GM19455 (cell line): Measurements from ENCODE around the gene BRSK1.
"Not testable (repeated sequence)": the region's sequence is repeated elsewhere in the genome, so short reads cannot be mapped to it uniquely, and the experiment has no call there.

Experiments used
- ATAC-seq: cut with Tn5 transposase; IDR thresholded peaks from one replicate; pipeline ENCODE4 v1.9.1; 2021; ENCODE audit not compliant: unreplicated experiment

Gene BRSK1

DNA sequence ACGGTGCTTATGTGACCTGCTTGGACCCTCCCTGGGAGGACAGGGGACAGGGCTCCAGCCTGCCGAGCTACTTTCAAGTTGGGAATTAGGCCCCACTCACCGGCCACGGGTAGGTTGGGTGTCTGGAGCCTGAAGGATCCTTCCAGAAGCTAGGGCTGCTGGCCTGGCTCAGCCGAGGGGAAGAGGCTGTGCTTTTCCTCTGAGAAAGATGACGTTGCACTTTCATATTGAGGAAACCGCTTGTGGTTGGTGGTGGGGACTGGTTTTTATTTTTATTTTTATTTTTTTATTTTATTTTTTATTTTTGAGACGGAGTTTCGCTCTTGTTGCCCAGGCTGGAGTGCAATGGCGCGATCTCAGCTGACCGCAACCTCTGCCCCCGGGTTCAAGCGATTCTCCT, 41.4 kb downstream of the BRSK1 start, which contains the start of gene TMEM150B:
TMEM150B (minus strand) TSS at position 170 of the 400 bp plus-strand sequence. CDS start 4,305 bp downstream, outside the sequence.
- no peak for ATAC-seq

DNA sequence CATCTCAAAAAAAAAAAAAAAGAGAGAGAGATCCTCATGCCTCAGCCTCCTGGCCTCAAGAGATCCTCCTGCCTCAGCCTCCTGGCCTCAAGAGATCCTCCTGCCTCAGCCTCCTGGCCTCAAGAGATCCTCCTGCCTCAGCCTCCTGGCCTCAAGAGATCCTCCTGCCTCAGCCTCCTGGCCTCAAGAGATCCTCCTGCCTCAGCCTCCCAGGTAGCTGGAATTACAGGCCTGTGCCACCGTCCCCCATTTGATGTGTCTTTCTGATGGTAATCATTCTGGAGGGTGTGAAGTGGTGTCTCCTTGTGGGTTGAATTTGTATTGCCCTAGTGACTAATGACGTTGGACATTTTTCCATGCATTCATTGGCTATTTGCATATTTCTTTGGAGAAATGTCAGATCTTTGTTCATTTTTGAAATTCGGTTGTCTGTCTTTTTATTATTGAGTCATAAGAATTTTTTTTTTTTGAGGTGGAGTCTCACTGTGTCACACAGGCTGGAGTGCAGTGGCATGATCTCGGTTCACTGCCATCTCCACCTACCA, 45.0 kb downstream of the BRSK1 start:
- not testable (repeated sequence) for ATAC-seq

DNA sequence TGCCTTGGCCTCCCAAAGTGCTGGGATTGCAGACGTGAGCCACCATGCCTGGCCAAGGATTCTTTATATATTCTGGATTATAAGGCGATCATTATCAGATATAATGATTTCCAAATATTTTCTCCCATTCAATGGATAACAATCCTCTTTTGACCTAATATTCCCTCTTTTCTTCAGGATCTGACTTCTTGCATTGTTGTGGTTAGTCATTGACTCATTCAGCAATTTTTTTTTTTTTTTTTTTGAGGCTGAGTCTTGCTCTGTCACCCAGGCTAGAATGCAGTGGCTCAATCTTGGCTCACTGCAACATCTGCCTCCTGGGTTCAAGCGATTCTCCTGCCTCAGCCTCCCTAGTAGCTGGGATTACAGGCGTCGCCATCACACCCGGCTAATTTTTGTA, 46.0 kb downstream of the BRSK1 start:
- ATAC-seq, result not testable (repeated sequence)

DNA sequence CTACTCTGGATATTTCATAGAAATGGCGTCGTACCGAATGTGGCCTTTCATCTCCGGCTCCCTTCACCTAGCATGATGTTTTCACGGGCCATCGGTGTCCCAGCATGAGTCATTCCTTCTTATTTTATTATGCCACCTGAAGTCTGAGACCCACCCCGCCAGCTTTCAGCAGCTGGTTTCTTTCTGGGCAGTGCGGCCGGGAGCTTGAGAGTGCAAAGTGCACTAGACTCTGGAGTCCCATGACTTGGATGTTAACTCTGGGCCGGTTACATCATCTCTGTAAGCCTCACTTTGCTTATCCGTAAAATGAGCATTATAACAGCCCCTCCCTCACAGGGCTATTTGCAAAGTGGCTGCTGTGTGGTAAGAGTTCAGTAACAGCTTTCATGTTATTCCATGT, 50.1 kb downstream of the BRSK1 start:
- no peak for ATAC-seq

DNA sequence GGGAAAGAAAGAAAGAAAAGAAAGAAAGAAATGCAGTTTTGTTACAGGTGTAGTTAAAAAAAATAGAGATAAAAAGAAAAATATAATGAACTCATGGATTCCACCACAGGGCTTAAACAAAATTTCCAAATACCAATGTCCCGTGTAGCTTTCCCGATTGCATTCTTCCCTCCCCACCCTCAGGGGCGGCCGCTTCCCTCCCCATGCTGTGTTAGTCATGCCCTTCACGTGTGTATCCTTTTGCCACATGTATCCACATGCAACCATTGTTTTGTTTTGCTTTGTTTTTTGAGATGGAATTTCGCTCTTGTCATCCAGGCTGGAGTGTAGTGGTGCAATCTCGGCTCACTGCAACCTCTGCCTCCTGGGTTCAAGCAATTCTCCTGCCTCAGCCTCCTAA, 52.3 kb downstream of the BRSK1 start:
- ATAC-seq, result no peak

DNA sequence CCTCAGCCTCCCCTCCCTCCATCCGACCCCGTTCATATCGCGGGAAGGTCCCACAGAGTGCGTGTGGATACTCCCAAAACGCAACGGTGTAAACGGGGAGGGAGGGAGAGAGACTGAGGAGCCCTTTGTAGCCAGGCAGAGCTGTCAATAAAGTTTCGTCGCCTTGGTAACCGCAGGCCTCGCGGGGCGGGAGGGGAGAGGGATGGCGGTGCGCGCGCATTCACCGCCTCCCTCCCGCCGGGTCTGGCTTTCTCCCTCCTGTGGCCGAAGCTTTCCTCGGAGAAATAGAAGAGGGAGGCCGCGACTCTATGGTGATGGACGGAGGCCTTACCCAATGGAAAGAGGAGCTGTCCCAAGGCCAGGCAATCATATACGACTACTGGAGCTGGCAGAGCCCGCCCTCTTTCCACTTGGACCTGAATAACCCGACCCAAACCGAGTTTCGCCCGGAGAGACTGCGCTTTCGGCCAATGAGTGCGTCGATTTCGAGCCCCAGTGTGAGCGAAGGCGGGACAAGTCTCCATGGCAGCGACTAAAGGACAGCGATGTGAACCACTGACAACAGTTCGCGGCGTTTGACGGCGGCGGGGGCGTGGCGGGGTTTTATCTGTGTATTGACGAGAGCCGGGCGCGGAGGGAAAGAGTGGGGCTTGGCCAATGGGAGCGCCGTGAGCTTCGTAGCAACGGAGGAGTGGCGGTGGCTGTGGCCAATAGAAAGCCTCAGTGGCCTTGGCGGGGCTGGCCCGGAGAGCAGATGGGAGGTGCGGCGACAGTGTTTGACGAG, 55.5 kb downstream of the BRSK1 start, which contains the start of gene KMT5C:
KMT5C (plus strand) TSS at position 772 of the 784 bp plus-strand sequence. CDS start 2,061 bp downstream, outside the sequence.
- peak; percentile 91 for ATAC-seq

DNA sequence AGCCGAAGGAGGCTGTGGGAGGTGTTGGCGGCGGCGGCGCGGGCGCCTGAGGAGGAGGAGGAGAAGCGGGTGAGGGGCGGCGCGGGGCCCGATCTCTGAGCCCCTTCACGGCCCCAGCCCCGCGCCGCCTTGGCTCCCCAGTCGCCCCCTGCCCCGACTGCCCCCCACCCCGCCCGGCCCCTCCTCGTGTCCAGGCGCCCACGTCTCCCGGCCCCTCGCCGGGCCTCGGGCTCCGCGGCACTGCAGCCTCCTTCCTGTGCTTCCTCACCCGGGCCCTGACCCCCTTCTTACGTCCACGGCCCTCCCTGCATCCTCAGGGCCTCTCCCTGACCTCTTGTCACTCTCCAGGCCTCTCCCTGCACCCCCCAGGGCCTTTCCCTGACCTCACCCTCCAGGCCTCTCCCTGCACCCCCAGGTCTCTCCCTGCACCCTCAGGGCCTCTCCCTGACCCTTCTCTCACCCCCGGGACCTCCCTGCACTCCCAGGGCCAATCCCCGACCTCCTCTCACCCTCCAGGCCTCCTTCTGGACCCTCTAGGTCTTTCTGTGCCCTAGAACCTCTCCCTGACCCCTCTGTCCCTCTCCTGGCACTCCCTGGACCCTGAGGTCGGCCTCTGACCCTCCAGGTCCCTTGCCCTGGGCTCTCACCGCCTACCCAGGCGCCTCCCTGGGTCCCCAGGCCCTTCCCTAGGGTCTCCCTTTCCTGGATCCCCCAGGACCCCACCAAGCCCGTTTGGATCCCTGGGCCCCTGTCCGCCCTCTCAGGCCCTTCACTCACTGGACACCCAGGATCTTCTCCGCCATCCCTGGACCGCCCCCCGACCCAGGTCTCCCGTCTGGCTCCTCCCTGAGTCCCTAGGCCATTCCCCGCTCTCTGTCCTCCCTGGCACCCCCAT, 56.3 kb downstream of the BRSK1 start:
- no peak for ATAC-seq

DNA sequence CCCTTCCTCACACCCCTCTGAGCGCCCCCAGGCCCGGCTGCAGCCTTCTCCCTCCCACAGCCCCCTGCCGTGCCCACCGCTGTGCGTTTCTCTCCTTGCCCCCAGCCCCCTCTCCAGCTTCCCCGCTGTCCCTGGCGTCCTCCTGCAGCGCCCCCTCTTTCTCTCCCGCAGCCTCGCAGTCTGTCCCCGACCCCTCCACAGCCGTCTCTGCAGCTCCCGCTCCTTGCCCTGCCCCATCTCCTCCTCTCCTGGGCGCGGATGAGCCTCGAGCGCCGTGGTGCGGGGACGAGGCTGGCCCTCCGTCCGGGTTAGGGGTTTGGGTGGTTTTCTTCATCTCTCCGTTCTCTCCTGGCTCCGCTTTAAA, 57.0 kb downstream of the BRSK1 start:
- no peak for ATAC-seq

DNA sequence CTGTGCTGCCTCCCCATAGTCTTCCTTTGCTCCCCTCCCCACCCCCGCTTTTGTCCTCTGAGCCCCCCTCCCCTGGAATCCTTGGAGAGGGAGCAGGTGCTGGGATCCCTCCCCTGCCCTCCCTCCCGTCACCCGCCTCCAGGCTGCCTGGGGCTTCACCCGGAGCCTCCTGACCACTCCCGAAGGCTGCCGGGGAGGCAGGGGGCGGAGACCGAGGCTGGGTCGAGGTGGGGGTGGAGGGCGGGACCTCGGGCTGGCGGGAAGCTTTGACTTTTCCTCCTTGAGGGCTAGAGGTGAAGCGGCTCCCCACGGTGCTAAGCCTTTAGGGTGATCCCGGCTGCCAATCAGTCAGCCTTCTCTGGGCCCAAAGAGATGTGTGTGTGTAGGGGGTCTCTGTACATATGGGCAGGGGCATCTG, 57.4 kb downstream of the BRSK1 start:
- no peak for ATAC-seq

DNA sequence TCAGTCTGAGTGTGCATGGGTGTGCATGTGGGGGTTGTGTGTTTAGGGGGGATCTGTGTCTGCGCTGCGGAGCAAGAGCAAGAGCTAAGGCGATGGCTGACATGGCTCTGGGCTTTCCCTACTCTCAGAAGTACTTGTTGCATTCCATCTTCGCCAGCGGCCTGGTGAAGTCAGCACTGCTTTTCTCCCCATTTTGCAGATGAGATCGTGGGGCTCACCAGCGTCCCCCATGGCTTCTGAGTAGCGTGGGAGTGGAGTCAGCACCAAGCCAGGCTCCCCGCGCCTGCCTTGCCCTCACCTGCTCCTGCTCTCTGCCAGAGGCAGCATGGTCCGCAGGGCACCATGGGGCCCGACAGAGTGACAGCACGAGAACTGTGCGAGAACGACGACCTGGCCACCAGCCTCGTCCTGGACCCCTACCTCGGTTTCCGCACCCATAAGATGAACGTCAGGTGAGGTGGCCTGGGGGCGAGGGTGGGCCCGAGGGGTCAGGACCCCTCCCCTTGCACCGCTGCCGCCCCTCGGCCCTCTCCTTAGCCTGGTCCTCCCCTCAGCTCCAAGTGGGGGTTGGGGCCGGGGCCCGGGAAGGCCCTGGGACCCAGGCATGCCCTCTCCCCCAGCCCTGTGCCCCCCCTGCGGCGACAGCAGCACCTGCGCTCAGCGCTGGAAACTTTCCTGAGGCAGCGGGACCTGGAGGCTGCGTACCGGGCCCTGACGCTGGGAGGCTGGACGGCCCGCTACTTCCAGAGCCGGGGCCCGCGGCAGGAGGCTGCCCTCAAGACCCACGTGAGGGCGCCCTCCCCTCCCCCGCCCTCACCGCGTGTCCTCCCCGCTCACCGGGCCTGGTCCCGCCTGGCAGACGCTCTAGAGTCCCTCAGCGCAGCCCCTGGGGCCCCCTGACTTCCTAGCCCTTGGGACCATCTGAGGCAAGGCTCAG, 58.1 kb downstream of the BRSK1 start:
- ATAC-seq, result no peak

DNA sequence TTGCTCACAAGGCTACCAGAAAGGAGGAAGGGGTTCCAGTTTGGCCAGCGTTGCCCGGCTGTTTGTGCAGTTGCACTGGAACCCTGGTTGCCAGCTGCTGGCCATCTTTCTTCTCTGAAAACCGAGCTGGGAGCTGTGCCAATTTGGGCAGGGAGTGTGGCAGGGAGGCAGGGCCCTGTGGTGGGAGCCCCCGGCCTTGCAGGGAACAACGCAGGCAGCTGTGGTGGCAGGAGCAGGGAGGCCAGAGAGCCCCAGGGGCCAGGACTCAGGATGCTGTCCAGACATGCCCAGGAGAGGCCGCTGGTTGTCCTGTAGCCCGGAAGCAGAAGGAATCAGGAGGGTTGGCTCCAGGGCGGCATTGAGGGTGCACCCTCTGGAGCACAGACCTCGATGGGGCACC, 60.6 kb downstream of the BRSK1 start:
- no peak for ATAC-seq

DNA sequence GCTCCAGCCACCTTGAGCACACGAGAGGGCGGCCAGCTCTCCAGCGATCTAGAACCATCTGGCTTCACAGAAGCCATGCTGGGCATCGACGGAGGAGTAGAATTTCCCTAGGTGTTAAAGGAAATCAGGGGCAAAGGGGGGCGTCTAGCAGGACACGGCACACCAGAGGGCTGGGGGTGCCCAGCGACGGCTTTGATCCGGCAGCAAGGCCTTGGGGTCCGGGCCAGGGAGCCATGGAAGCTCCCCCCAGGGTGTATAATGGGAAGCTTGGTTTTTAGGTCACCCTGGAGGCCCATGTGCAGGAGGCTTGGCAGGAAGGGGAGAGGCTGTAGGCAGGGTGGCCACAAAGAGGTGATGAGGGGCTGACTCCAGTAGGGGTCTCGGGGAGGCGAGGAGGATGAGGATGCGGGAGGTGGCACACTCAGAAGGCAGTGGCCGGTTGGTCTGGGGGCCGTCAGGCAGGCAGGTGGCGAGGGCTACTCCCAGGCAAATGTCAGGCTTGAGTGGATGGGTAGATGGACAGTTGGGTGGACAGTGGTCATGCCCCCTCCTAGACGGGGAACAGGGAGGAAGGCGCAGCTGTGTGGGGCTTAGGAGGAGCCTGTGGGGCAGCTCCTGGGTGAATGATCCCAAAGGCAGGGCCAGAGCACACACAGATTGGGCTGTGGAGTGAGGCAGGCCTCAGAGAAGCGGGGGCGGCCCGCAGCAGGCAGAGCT, 61.5 kb downstream of the BRSK1 start:
- ATAC-seq, result no peak

DNA sequence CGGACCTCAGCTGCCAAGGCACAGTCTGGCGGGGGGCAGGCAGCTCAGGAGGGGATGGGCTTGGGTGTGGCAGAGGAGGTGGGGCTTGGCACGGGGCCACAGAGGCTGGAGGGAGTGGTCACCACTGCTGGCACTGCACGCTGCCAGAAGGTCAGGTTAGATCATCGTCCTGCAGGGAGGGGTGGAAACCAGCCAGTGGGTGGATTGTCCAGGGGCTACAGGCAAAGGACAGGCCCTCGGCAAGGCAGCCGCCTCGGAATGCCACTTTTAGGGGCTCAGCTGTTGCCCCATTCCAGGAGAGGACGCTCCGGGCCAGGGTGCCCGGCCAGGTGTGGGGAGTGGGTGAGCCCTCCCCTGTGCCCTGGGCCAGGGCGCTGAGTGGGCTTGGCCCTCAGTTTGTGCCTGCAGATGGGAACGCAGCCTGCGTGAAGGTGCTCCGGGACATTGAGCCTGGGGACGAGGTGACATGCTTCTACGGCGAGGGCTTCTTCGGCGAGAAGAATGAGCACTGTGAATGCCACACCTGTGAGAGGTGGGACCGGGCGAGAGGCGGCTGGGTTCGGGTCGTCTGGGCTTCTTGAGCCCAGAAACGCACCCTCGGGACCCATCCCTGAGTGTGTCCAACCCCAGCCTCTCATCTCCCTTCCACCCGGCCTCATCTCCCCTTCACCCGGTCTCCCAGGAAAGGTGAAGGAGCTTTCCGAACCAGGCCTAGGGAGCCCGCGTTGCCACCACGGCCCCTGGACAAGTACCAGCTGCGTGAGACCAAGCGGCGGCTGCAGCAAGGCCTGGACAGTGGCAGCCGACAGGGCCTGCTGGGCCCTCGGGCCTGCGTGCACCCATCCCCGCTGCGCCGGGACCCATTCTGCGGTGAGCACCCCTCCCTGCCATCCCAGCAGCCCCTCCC, 62.3 kb downstream of the BRSK1 start:
- ATAC-seq, result no peak

DNA sequence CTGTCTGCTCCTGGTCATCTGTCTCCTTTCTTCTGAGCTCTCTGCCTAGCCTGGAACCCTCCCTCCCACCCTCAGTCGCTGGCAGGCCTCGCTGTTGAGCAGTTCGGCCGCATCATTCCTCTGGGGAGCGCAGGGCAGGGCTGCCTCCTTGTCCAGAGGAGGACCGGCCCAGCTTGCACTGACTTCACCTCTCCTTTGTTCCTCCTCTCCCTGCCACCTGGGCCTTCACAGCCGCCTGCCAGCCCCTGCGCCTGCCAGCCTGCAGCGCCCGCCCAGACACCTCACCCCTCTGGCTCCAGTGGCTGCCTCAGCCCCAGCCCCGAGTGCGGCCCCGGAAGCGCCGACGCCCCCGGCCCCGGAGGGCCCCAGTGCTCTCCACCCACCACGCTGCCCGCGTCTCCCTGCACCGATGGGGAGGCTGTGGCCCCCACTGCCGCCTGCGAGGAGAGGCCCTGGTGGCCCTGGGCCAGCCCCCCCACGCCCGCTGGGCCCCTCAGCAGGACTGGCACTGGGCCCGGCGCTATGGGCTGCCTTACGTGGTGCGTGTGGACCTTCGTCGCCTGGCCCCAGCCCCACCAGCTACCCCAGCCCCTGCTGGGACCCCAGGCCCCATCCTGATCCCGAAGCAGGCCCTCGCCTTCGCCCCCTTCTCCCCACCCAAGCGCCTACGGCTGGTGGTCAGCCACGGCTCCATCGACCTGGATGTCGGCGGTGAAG, 63.1 kb downstream of the BRSK1 start:
- ATAC-seq, result no peak

DNA sequence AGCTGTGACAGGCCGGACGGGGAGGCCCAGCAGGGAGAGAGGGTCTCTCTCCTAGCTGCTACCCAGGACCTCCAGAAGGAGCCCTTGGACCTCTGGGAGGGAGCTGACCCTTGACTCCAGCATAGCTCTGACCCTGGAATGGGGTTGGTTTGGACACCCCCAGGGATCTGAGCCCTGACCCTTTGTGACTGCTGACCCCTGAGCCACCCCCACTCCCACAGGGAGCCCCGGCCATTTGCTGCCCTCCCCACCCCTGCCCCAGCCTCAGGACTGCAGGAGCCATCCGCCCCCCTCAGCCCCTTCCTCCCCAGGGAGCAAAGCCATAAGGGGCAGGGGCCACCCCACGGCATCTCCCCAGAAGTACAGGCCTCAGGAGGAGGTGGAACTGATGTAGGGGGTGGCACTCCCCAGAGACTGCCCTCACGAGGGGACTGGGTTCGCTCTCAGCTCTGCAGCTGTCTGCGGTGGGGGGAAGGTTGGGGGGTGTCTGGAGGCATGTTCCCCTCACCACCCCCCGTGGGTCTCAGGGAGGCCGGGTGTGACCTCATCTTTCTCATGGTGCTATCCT, 63.7 kb downstream of the BRSK1 start:
- ATAC-seq, result no peak

DNA sequence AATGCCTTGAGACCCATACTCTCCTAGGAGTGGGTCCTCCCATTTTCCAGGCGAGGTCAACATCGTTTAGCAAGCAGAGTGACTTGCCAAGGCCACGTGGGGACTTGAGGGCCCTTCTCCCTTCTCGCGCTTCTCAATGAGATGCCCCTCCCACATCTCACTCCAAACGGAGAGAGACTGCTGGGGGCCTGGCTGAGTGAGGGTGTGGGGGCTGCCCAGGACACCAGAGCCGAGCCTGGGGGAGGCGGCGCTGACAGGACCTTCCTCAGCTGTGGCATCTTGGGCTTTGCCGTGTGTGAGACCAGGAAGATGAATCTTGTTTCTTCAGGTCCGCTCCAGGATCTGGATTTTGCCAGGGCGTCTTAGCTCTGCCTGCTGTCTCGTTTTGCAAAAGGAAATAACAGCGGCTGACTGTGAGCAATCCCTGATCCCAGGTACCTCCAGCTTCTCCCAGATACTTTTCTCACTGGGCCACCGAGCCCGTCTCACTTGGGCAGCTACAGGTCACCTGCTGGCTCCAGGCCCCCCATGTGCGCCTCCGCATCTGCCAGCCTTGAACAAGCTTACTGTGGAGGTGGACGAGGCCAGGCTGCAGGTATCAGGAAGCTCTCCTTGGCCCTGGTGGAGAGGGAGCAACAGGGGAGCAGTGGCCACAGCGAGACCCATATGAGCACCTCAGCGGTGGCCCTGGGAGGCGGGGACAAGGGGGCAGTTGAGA, 64.7 kb downstream of the BRSK1 start:
- ATAC-seq, result no peak

DNA sequence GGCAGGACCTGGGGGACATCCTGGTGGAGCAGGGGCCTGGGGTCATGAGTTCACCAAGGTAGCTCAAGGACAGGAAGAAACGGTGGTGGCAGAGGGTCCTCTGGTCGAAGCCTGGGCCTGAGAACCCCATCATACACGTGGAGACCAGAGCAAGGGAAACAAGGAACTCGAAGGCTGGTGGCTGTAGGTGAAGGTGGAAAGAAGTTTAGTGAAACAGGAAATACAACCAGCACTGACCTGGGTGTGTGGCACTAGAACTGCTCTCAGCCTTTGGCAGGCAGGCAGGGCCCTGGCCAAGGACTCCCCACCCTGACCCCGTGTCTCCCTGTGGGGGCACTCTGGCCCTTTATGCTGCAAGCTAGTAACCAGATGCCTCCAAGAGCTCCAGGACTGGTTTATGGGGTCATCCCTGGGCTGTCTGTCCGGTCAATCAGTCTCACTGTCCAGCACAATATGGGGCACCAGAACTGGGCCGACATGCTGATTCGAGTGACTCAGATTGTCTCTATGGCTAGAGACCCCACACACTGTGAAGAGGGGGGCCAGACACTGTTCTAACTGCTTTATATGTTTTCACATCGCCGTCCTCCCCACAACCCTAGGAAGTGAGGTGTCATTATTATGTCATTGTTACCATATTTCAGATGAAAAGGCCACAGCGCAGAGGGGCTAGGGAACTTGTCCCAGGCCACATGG, 67.0 kb downstream of the BRSK1 start:
- ATAC-seq, result no peak
